PC-9 (cell line): Measurements from ENCODE around the gene SLC7A5. TPM values are rescaled to one million over a fixed set of nuclear protein-coding genes. Genes with fewer than 3 reads are reported as not detected.

Experiments used
- BruUV-seq: library from RNA; stranded (reverse); fragments of 400-500 nt; replicated peaks from 2 replicates; lab custom pipeline; 2021; lab: Mats Ljungman, UMichigan
- CTCF ChIA-PET: fragments of 300-600 bp; sonication (Branson Sonifier 250); formaldehyde crosslinking; loops from one replicate; lab custom pipeline; 2022; ENCODE audit warnings: antibody characterized with exemption; lab: Charles Lee
- POLR2A ChIA-PET: fragments of 300-600 bp; sonication (Branson Sonifier 250); formaldehyde crosslinking; loops from one replicate; lab custom pipeline; 2022; ENCODE audit warnings: antibody characterized with exemption; ENCODE audit not compliant: unreplicated experiment; lab: Charles Lee
- DNase-seq, 2 experiments: peaks; one replicate each; pipeline versions ENCODE4 v3.0.0 to v3.0.0-alpha.2; 2015 to 2022; ENCODE audit warnings: mixed read lengths in 1 of 2
- H2AFZ ChIP-seq: fragments of 200-600 bp; sonication (generic); 2 replicates; pipeline ENCODE4 v1.8.1; 2017; ENCODE audit warnings: antibody characterized with exemption
- H3F3A ChIP-seq: fragments of 200-600 bp; sonication (generic); 2 replicates; pipeline ENCODE4 v1.8.1; 2017; ENCODE audit warnings: antibody characterized with exemption, mild to moderate bottlenecking, low read depth; ENCODE audit not compliant: insufficient read depth
- H3K27ac ChIP-seq: fragments of 200-600 bp; sonication (generic); 2 replicates; pipeline ENCODE4 v1.6.1; 2016; ENCODE audit warnings: mixed run types
- H3K27me3 ChIP-seq: fragments of 200-600 bp; sonication (generic); 2 replicates; pipeline ENCODE4 v1.6.1; 2016; ENCODE audit warnings: low read depth, mixed run types; ENCODE audit not compliant: insufficient read depth
- H3K36me3 ChIP-seq: fragments of 200-600 bp; sonication (generic); 2 replicates; pipeline ENCODE4 v1.6.1; 2016; ENCODE audit warnings: low read depth, mixed run types
- H3K4me1 ChIP-seq: fragments of 200-600 bp; sonication (generic); replicated peaks from 2 replicates; pipeline ENCODE4 v1.6.1; 2016; ENCODE audit warnings: mixed run types; ENCODE audit not compliant: insufficient read depth
- H3K4me2 ChIP-seq: fragments of 200-600 bp; sonication (generic); 2 replicates; pipeline ENCODE4 v1.6.1; 2017; ENCODE audit warnings: mixed run types
- H3K4me3 ChIP-seq: fragments of 200-600 bp; sonication (generic); 2 replicates; pipeline ENCODE4 v1.6.1; 2016; ENCODE audit warnings: mixed run types
- H3K79me2 ChIP-seq: fragments of 200-600 bp; sonication (generic); 2 replicates; pipeline ENCODE4 v1.6.1; 2017; ENCODE audit warnings: low read depth, mixed run types
- H3K9me2 ChIP-seq: fragments of 200-600 bp; sonication (generic); 2 replicates; pipeline ENCODE4 v1.8.1; 2017; ENCODE audit warnings: mild to moderate bottlenecking; ENCODE audit not compliant: insufficient read depth
- H3K9me3 ChIP-seq: fragments of 200-600 bp; sonication (generic); 2 replicates; pipeline ENCODE4 v1.8.1; 2016; ENCODE audit warnings: low read depth; ENCODE audit not compliant: insufficient read depth
- H4K20me1 ChIP-seq: fragments of 200-600 bp; sonication (generic); 2 replicates; pipeline ENCODE4 v1.8.1; 2017; ENCODE audit not compliant: insufficient read depth
- CTCF ChIP-seq: fragments of 200-600 bp; sonication (generic); conservative IDR thresholded peaks from 2 replicates; pipeline ENCODE4 v1.6.1; 2017; ENCODE audit warnings: mixed run types, antibody characterized with exemption, mild to moderate bottlenecking, moderate library complexity
- EZH2 ChIP-seq: fragments of 200-600 bp; sonication (generic); IDR thresholded peaks from 2 replicates; pipeline ENCODE4 v1.8.0; 2017; ENCODE audit warnings: antibody characterized with exemption, low read depth
- intact Hi-C: fragments of 100-400 bp; cut with micrococcal nuclease; formaldehyde crosslinking; loops from one replicate; pipeline ENCODE4 v1.10.0; 2022; ENCODE audit not compliant: unreplicated experiment
- total RNA-seq: library from RNA; stranded (reverse); gene quantifications from 2 replicates; pipeline ENCODE4 v1.2.3, GENCODE V29; 2021

Gene SLC7A5
- total RNA-seq, 1 experiment from 2014 or later, result 496 TPM

- H3K79me2 ChIP-seq, result no peaks in the 10 kb centered on the region
- no peaks in the 10 kb centered on the region for H3K9me2 ChIP-seq
- TSS peak; percentile 57 for BruUV-seq
- peak overlapping the region; percentile 73 for H2AFZ ChIP-seq
- H3K9me3 ChIP-seq, result no peaks in the 10 kb centered on the region
- no peaks in the 10 kb centered on the region for H4K20me1 ChIP-seq
- no peaks in the 10 kb centered on the region for H3K36me3 ChIP-seq
- peak overlapping the region; percentile 95 for H3K27ac ChIP-seq
- H3K4me3 ChIP-seq, result peak overlapping the region; percentile 71
- H3K27me3 ChIP-seq, result no peaks in the 10 kb centered on the region
- intact Hi-C loops, result loop anchor here (1.0 to 2.0 kb wide), 3 partner anchors 23 to 51 kb away; no protein-coding TSS in a partner anchor
- DNase-seq, result peak; percentile 37 to 65
- TF ChIP-seq CTCF (no peak), EZH2 (no peak)
- H3K4me1 ChIP-seq, result peaks cover 23% of the 10 kb centered on the region
- H3F3A ChIP-seq, result peaks cover 19% of the 10 kb centered on the region
- H3K4me2 ChIP-seq, result peak overlapping the region; percentile 96
- CTCF ChIA-PET, result interaction anchor here (0.5 to 2.4 kb wide), 3 partner anchors 12 to 123 kb away, joined by 3 to 10 read pairs (median 7); no protein-coding TSS in a partner anchor
- POLR2A ChIA-PET, result interaction anchor here (0.5 kb wide), 1 partner anchor 12 kb away, joined by 6 read pairs; no protein-coding TSS in a partner anchor
Measured at GRCh38 chr16:87806261-87806640, 63.1 kb downstream of the SLC7A5 start.

- Histone ChIP-seq H3K9me3 (no peaks in the 10 kb centered on the region), H3K4me2 (no peak overlapping the region), H3K79me2 (no peaks in the 10 kb centered on the region), H3K27me3 (no peaks in the 10 kb centered on the region), H3F3A (peaks cover 15% of the 10 kb centered on the region), H2AFZ (no peak overlapping the region), H3K27ac (no peak overlapping the region), H3K4me1 (peaks cover 23% of the 10 kb centered on the region), H4K20me1 (no peaks in the 10 kb centered on the region), H3K9me2 (no peaks in the 10 kb centered on the region), H3K36me3 (no peaks in the 10 kb centered on the region), H3K4me3 (no peak overlapping the region)
- BruUV-seq, result no TSS peak
- ChIA-PET POLR2A (no interaction called here), CTCF (no interaction called here)
- intact Hi-C loops, result no loop called here
- DNase-seq, result no peak
- TF ChIP-seq CTCF (no peak), EZH2 (no peak)
Measured at GRCh38 chr16:87803385-87803784, 65.9 kb downstream of the SLC7A5 start.

GRCh38 chr16:87802670-87803069, 66.6 kb downstream of the SLC7A5 start:
- BruUV-seq, result no TSS peak
- Histone ChIP-seq H3K36me3 (no peaks in the 10 kb centered on the region), H3K79me2 (no peaks in the 10 kb centered on the region), H3K4me1 (peaks cover 23% of the 10 kb centered on the region), H3K9me3 (no peaks in the 10 kb centered on the region), H3K27ac (no peak overlapping the region), H2AFZ (no peak overlapping the region), H3K4me3 (no peak overlapping the region), H3K9me2 (no peaks in the 10 kb centered on the region), H3K4me2 (no peak overlapping the region), H3K27me3 (no peaks in the 10 kb centered on the region), H4K20me1 (no peaks in the 10 kb centered on the region), H3F3A (peaks cover 15% of the 10 kb centered on the region)
- ChIA-PET POLR2A (no interaction called here), CTCF (no interaction called here)
- DNase-seq, result no peak
- no peak for TF ChIP-seq EZH2
- TF ChIP-seq CTCF, result no peak
- intact Hi-C loops, result no loop called here
